Hepatocyte (in vitro differentiated cells): ENCODE data around the gene CCL14.

Experiments used
- EZH2 ChIP-seq: fragments of 200-600 bp; sonication (generic); IDR thresholded peaks from 2 replicates; pipeline ENCODE4 v1.6.1; 2016; ENCODE audit warnings: antibody characterized with exemption, mild to moderate bottlenecking, borderline replicate concordance
- EZH2phosphoT487 ChIP-seq: fragments of 200-600 bp; sonication (generic); IDR thresholded peaks from one replicate; pipeline ENCODE4 v1.6.1; 2018; ENCODE audit warnings: antibody characterized with exemption, mild to moderate bottlenecking, low read depth, moderate library complexity; ENCODE audit not compliant: unreplicated experiment, severe bottlenecking
- TF ChIP-seq, protein P1 (sequence below): fragments of 200-600 bp; sonication (generic); IDR thresholded peaks from 2 replicates; pipeline ENCODE4 v1.5.1; 2016; ENCODE audit warnings: antibody characterized with exemption, mild to moderate bottlenecking; ENCODE audit not compliant: poor library complexity

DNA sequence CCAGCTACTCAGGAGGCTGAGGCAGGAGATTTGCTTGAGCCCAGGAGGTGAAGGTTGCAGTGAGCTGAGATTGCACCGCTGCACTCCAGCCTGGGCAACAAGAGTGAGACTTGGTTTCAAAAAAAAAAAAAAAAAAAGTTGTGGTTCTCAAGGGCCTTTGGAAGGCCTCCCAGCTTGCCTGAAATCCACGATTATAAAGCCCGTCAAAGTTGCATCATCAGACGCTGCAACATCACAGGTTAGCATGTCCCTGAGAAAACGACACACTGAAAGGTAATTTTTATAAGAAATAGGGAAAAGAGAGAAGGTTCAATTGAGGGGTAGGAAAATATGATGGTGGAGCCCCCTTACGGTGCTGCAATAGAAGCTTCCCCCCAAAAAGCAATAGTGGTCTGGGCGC is 38.4 kb downstream of the CCL14 start:
- TF ChIP-seq, protein P1, sequence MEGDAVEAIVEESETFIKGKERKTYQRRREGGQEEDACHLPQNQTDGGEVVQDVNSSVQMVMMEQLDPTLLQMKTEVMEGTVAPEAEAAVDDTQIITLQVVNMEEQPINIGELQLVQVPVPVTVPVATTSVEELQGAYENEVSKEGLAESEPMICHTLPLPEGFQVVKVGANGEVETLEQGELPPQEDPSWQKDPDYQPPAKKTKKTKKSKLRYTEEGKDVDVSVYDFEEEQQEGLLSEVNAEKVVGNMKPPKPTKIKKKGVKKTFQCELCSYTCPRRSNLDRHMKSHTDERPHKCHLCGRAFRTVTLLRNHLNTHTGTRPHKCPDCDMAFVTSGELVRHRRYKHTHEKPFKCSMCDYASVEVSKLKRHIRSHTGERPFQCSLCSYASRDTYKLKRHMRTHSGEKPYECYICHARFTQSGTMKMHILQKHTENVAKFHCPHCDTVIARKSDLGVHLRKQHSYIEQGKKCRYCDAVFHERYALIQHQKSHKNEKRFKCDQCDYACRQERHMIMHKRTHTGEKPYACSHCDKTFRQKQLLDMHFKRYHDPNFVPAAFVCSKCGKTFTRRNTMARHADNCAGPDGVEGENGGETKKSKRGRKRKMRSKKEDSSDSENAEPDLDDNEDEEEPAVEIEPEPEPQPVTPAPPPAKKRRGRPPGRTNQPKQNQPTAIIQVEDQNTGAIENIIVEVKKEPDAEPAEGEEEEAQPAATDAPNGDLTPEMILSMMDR: no peak
- TF ChIP-seq EZH2: no peak
- no peak for TF ChIP-seq EZH2phosphoT487
